GM12878 (cell line): ENCODE data around the gene PRDM16.

ENCODE experiments used
- CTCF ChIP-seq, 3 experiments: IDR thresholded peaks in 2 of 3; conservative IDR thresholded peaks in 1 of 3; 2 replicates each; pipeline ENCODE4 v1.5.1; 2011; ENCODE audit warnings: low read depth in 3 of 3, low read length in 3 of 3, mild to moderate bottlenecking in 3 of 3, control low read depth in 2 of 3, moderate library complexity in 2 of 3, inconsistent platforms in 1 of 3, mixed read lengths in 1 of 3; ENCODE audit not compliant: control insufficient read depth in 2 of 3, insufficient read depth in 1 of 3; ENCODE audit errors: extremely low read depth in 1 of 3
- EP300 ChIP-seq, 2 experiments: fragments of 150-350 bp in 1 of 2; IDR thresholded peaks; 2 replicates each; pipeline ENCODE4 v1.6.1; 2011 to 2012; ENCODE audit warnings: low read depth in 2 of 2, low read length in 2 of 2, borderline replicate concordance in 1 of 2, improper control_type of control experiment in 1 of 2, inconsistent platforms in 1 of 2; ENCODE audit not compliant: control insufficient read depth in 1 of 2

GRCh38 chr1:3084726-3085125 lies 15.7 kb downstream of the PRDM16 start:
- TF ChIP-seq CTCF (IDR thresholded peaks at IDR 0.05 in 2 of 3, conservative IDR thresholded peaks at IDR 0.05 in 1 of 3; ENCODE audit: control insufficient read depth in 2 of 3, extremely low read depth in 1 of 3, insufficient read depth in 1 of 3, low read depth in 3 of 3, low read length in 3 of 3) (no peak), EP300 (IDR thresholded peaks at IDR 0.05; ENCODE audit: borderline replicate concordance in 1 of 2, control insufficient read depth in 1 of 2, low read depth in 2 of 2, low read length in 2 of 2) (no peak)
